ENCODE results near the gene EXOC3L4. TPM values are rescaled to one million over a fixed set of nuclear protein-coding genes. Genes with fewer than 3 reads are reported as not detected.

Gene EXOC3L4
- total and polyA plus RNA-seq, 2 donors (not counting 1 experiment from before 2014, with no cell fraction given) = 0.39 to 0.50 TPM

DNA sequence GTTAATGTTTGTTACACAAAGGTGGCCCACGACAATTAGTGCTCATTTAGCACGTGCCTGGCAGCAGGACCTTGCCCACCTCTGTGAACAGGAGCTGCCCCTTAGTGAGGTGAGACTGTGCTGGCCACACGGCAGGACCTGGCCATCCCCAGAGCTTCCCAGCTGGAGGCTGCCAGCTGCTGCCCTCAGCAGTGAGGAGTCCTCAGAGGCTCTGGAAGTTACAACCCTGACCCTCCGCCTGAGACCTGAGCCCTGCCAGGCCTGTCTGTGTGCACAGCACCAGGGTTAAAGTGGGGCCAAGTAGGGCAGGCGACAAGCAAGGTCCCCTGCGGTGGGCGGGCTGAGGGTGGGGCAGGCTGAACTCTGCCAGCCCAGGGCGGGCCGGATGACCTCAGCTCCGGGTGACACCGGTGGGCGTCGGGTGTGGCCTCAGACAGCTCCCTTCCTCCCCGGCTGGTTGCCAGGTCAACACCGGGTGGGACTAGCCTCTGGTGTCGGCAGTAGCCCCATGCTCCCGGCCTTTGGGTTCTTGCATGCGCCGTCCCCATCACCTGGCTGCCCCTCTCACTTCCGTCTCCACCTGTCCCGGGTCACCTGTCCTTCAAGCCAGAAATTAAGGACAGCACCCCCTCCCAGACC is 19.7 kb upstream of the EXOC3L4 start:
- Histone ChIP-seq H3K79me2 (ENCODE audit: control insufficient read depth, insufficient read depth, low read length) (no peaks in the 10 kb centered on the region), H3K4me3 (replicated peaks in 1 of 4; ENCODE audit: control extremely low read depth in 1 of 4, insufficient read depth in 1 of 4, low read depth in 3 of 4, low read length in 4 of 4) (peak overlapping the region in 3 of 4 experiments; percentile 44 to 59 (median 45)), H3K9ac (ENCODE audit: insufficient read depth, low read length) (no peak overlapping the region), H3K36me3 (ENCODE audit: control insufficient read depth, insufficient read depth, low read length) (no peaks in the 10 kb centered on the region), H3K4me2 (ENCODE audit: extremely low read depth, insufficient read depth, low read length) (peak overlapping the region; percentile 87), H4K20me1 (ENCODE audit: control insufficient read depth, extremely low read depth, insufficient read depth, low read length) (no peaks in the 10 kb centered on the region), H3K27ac (ENCODE audit: insufficient read depth, low read length) (no peak overlapping the region), H3K9me3 (ENCODE audit: control insufficient read depth, insufficient read depth, low read depth, low read length) (no peaks in the 10 kb centered on the region), H2AFZ (ENCODE audit: low read length) (no peak overlapping the region), H3K4me1 (ENCODE audit: control insufficient read depth, extremely low read depth, insufficient read depth, low read length) (peaks cover 4% of the 10 kb centered on the region), H3K27me3 (ENCODE audit: control insufficient read depth, insufficient read depth, low read length) (no peaks in the 10 kb centered on the region)
- TF ChIP-seq, protein P1, sequence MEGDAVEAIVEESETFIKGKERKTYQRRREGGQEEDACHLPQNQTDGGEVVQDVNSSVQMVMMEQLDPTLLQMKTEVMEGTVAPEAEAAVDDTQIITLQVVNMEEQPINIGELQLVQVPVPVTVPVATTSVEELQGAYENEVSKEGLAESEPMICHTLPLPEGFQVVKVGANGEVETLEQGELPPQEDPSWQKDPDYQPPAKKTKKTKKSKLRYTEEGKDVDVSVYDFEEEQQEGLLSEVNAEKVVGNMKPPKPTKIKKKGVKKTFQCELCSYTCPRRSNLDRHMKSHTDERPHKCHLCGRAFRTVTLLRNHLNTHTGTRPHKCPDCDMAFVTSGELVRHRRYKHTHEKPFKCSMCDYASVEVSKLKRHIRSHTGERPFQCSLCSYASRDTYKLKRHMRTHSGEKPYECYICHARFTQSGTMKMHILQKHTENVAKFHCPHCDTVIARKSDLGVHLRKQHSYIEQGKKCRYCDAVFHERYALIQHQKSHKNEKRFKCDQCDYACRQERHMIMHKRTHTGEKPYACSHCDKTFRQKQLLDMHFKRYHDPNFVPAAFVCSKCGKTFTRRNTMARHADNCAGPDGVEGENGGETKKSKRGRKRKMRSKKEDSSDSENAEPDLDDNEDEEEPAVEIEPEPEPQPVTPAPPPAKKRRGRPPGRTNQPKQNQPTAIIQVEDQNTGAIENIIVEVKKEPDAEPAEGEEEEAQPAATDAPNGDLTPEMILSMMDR (conservative IDR thresholded peaks at IDR 0.05 in 1 of 2, IDR thresholded peaks at IDR 0.05 in 1 of 2; ENCODE audit: low read depth in 1 of 2, low read length in 2 of 2) = no peak
- no peak for TF ChIP-seq EZH2 (IDR thresholded peaks at IDR 0.05; ENCODE audit: low read length, missing control alignments)
- no peak for DNase-seq (ENCODE audit: low read depth in 2 of 2)

DNA sequence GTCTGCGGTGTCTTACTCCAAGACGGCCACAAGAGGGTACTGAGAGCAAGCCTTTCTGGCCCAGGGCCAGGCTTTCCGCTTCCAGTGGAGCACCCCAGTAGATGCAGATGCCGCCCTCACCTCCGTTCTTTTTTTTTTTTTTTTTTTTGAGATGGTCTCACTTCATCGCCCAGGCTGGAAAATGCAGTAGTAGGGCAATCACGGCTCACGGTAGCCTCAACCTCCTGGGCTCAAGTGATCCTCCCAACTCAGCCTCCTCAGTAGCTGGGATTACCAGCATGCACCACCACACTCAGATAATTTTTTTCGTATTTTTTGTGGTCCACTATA is 16.1 kb upstream of the EXOC3L4 start:
- Histone ChIP-seq H3K4me2 (ENCODE audit: extremely low read depth, insufficient read depth, low read length) (no peak overlapping the region), H3K79me2 (ENCODE audit: control insufficient read depth, insufficient read depth, low read length) (no peaks in the 10 kb centered on the region), H4K20me1 (ENCODE audit: control insufficient read depth, extremely low read depth, insufficient read depth, low read length) (no peaks in the 10 kb centered on the region), H3K27me3 (ENCODE audit: control insufficient read depth, insufficient read depth, low read length) (peaks cover 3% of the 10 kb centered on the region), H3K4me3 (replicated peaks in 1 of 4; ENCODE audit: control extremely low read depth in 1 of 4, insufficient read depth in 1 of 4, low read depth in 3 of 4, low read length in 4 of 4) (no peak overlapping the region), H3K4me1 (ENCODE audit: control insufficient read depth, extremely low read depth, insufficient read depth, low read length) (peaks cover 4% of the 10 kb centered on the region), H3K36me3 (ENCODE audit: control insufficient read depth, insufficient read depth, low read length) (no peaks in the 10 kb centered on the region), H3K27ac (ENCODE audit: insufficient read depth, low read length) (no peak overlapping the region), H3K9ac (ENCODE audit: insufficient read depth, low read length) (no peak overlapping the region), H3K9me3 (ENCODE audit: control insufficient read depth, insufficient read depth, low read depth, low read length) (no peaks in the 10 kb centered on the region), H2AFZ (ENCODE audit: low read length) (no peak overlapping the region)
- DNase-seq (ENCODE audit: low read depth in 2 of 2) = peak; percentile 64 to 79
- TF ChIP-seq, protein P1 (conservative IDR thresholded peaks at IDR 0.05 in 1 of 2, IDR thresholded peaks at IDR 0.05 in 1 of 2; ENCODE audit: low read depth in 1 of 2, low read length in 2 of 2) = peak; percentile 84 to 85
- no peak for TF ChIP-seq EZH2 (IDR thresholded peaks at IDR 0.05; ENCODE audit: low read length, missing control alignments)

DNA sequence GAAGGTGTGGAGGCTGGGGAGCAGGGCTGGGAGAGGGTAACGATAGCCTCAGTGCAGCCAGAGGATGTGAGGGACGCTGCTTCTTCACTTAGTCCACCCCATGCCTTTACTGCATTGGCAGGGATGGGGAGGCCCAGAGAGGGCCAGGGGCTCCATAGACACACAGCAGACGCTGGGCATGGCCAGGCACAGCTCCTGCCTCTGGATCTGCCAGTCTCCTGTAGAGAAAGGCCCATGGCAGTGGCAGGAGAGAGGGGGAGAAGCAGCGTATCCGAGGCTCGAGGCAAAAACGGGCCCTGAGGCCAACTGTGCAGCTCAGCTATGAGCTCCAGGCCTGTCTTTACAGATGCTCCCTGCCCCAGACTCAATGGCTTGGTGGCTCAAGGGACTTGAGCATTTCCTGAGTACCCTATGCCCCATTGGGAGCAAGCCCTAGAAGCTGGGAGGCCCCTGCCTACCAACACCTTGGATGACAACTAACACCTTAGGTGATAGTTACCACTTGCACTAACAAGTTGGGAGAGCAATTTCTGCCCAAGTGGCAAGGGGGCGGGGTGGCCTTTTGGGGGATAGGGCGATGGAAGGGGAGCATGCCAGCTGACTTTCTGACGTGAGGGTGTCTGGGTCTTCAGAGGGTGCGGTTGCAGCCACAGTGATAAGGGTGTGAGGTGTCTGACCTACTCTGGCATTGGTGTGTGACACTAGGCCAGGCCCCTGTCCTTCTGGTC is 15.5 kb upstream of the EXOC3L4 start:
- Histone ChIP-seq H3K36me3 (ENCODE audit: control insufficient read depth, insufficient read depth, low read length) (no peaks in the 10 kb centered on the region), H3K4me3 (replicated peaks in 1 of 4; ENCODE audit: control extremely low read depth in 1 of 4, insufficient read depth in 1 of 4, low read depth in 3 of 4, low read length in 4 of 4) (no peak overlapping the region), H3K27me3 (ENCODE audit: control insufficient read depth, insufficient read depth, low read length) (peaks cover 3% of the 10 kb centered on the region), H4K20me1 (ENCODE audit: control insufficient read depth, extremely low read depth, insufficient read depth, low read length) (no peaks in the 10 kb centered on the region), H3K9ac (ENCODE audit: insufficient read depth, low read length) (no peak overlapping the region), H3K9me3 (ENCODE audit: control insufficient read depth, insufficient read depth, low read depth, low read length) (no peaks in the 10 kb centered on the region), H3K4me2 (ENCODE audit: extremely low read depth, insufficient read depth, low read length) (no peak overlapping the region), H2AFZ (ENCODE audit: low read length) (no peak overlapping the region), H3K27ac (ENCODE audit: insufficient read depth, low read length) (no peak overlapping the region), H3K79me2 (ENCODE audit: control insufficient read depth, insufficient read depth, low read length) (no peaks in the 10 kb centered on the region), H3K4me1 (ENCODE audit: control insufficient read depth, extremely low read depth, insufficient read depth, low read length) (peaks cover 4% of the 10 kb centered on the region)
- no peak for TF ChIP-seq EZH2 (IDR thresholded peaks at IDR 0.05; ENCODE audit: low read length, missing control alignments)
- TF ChIP-seq, protein P1 (conservative IDR thresholded peaks at IDR 0.05 in 1 of 2, IDR thresholded peaks at IDR 0.05 in 1 of 2; ENCODE audit: low read depth in 1 of 2, low read length in 2 of 2) = no peak
- no peak for DNase-seq (ENCODE audit: low read depth in 2 of 2)
